Mesenchymal stem cell (in vitro differentiated cells and primary cell): ENCODE results near the gene TOM1L2.
A peak's percentile ranks its signal among the peaks of the same experiment; 100 is the strongest.

ENCODE experiments used
- DNase-seq: peaks from one replicate; pipeline ENCODE4 v3.0.0-alpha.2; 2013
- H2AFZ ChIP-seq: one replicate; pipeline ENCODE4 v1.6.1; 2013; ENCODE audit warnings: low read depth, mild to moderate bottlenecking, control low read depth, inconsistent platforms, low read length, moderate library complexity
- H2AK5ac ChIP-seq: 2 replicates; pipeline ENCODE4 v1.6.1; 2013; ENCODE audit warnings: low read length, moderate library complexity, mild to moderate bottlenecking, inconsistent platforms; ENCODE audit not compliant: severe bottlenecking
- H2BK120ac ChIP-seq: one replicate; pipeline ENCODE4 v1.6.1; 2013; ENCODE audit warnings: low read depth, mild to moderate bottlenecking, inconsistent platforms, low read length, moderate library complexity
- H2BK12ac ChIP-seq, 2 experiments: one replicate each; pipeline ENCODE4 v1.6.1; 2013; ENCODE audit warnings: inconsistent platforms in 2 of 2, low read length in 2 of 2, mild to moderate bottlenecking in 2 of 2, moderate library complexity in 2 of 2, control low read depth in 1 of 2
- H2BK15ac ChIP-seq: one replicate; pipeline ENCODE4 v1.6.1; 2013; ENCODE audit warnings: mild to moderate bottlenecking, low read depth, inconsistent platforms; ENCODE audit not compliant: poor library complexity, severe bottlenecking
- H2BK5ac ChIP-seq: 2 replicates; pipeline ENCODE4 v1.6.1; 2013; ENCODE audit warnings: low read depth, mild to moderate bottlenecking, low read length, control low read depth, inconsistent platforms; ENCODE audit not compliant: poor library complexity, severe bottlenecking
- H3K14ac ChIP-seq, 2 experiments: one replicate each; pipeline ENCODE4 v1.6.1; 2013; ENCODE audit warnings: inconsistent platforms in 2 of 2, low read length in 2 of 2, control low read depth in 1 of 2, mild to moderate bottlenecking in 1 of 2, moderate library complexity in 1 of 2
- H3K18ac ChIP-seq, 2 experiments: one replicate each; pipeline ENCODE4 v1.6.1; 2013; ENCODE audit warnings: inconsistent platforms in 2 of 2, low read length in 2 of 2, control low read depth in 1 of 2, low read depth in 1 of 2, mild to moderate bottlenecking in 1 of 2
- H3K23ac ChIP-seq, 2 experiments: one replicate each; pipeline ENCODE4 v1.6.1; 2013; ENCODE audit warnings: inconsistent platforms in 2 of 2, low read length in 2 of 2, mild to moderate bottlenecking in 2 of 2, moderate library complexity in 2 of 2, control low read depth in 1 of 2
- H3K27ac ChIP-seq: 2 replicates; pipeline ENCODE4 v1.5.1; 2013; ENCODE audit warnings: mild to moderate bottlenecking, moderate library complexity, low read length, control low read depth, inconsistent platforms; ENCODE audit not compliant: poor library complexity, severe bottlenecking
- H3K27me3 ChIP-seq, 2 experiments: 2 replicates each; pipeline versions ENCODE4 v1.6.1 to v1.7.0; 2013; ENCODE audit warnings: low read length in 2 of 2, mild to moderate bottlenecking in 2 of 2, moderate library complexity in 2 of 2, control low read depth in 1 of 2, inconsistent platforms in 1 of 2; ENCODE audit not compliant: control insufficient read depth in 1 of 2, insufficient read depth in 1 of 2
- H3K36me3 ChIP-seq, 2 experiments: 2 replicates each; pipeline versions ENCODE4 v1.6.1 to v1.7.0; 2013; ENCODE audit warnings: low read length in 2 of 2, control low read depth in 1 of 2, inconsistent platforms in 1 of 2, low read depth in 1 of 2, mild to moderate bottlenecking in 1 of 2; ENCODE audit not compliant: insufficient read depth in 2 of 2, control insufficient read depth in 1 of 2
- H3K4ac ChIP-seq, 2 experiments: one replicate each; pipeline ENCODE4 v1.6.1; 2013; ENCODE audit warnings: inconsistent platforms in 2 of 2, low read length in 2 of 2, mild to moderate bottlenecking in 2 of 2, moderate library complexity in 2 of 2, control low read depth in 1 of 2, low read depth in 1 of 2
- H3K4me1 ChIP-seq: 2 replicates; pipeline ENCODE4 v1.6.1; 2013; ENCODE audit warnings: low read depth, low read length, control low read depth; ENCODE audit not compliant: control insufficient read depth, insufficient read depth
- H3K4me2 ChIP-seq: 2 replicates; pipeline ENCODE4 v1.6.1; 2013; ENCODE audit warnings: low read length, mild to moderate bottlenecking, inconsistent platforms; ENCODE audit not compliant: poor library complexity, severe bottlenecking
- H3K4me3 ChIP-seq, 2 experiments: 2 replicates each; pipeline versions ENCODE4 v1.5.1 to v1.7.0; 2013; ENCODE audit warnings: low read length in 2 of 2, mild to moderate bottlenecking in 2 of 2, control low read depth in 1 of 2, low read depth in 1 of 2; ENCODE audit not compliant: insufficient read depth in 1 of 2
- H3K79me1 ChIP-seq: replicated peaks from 2 replicates; pipeline ENCODE4 v1.6.1; 2013; ENCODE audit warnings: mild to moderate bottlenecking, control low read depth, low read length, inconsistent platforms; ENCODE audit not compliant: poor library complexity, severe bottlenecking
- H3K9ac ChIP-seq: 2 replicates; pipeline ENCODE4 v1.7.0; 2013; ENCODE audit warnings: mild to moderate bottlenecking, low read length, moderate library complexity
- H3K9me3 ChIP-seq: 2 replicates; pipeline ENCODE4 v1.7.0; 2013; ENCODE audit warnings: mild to moderate bottlenecking, low read length; ENCODE audit not compliant: control insufficient read depth
- H4K8ac ChIP-seq: one replicate; pipeline ENCODE4 v1.6.1; 2013; ENCODE audit warnings: inconsistent platforms, mild to moderate bottlenecking, low read length, moderate library complexity
- H4K91ac ChIP-seq: one replicate; pipeline ENCODE4 v1.6.1; 2013; ENCODE audit warnings: mild to moderate bottlenecking, low read length, inconsistent platforms
- WGBS: methylation state at CpG from one replicate; pipeline ENCODE4 v1.1.7; 2013; ENCODE audit warnings: mixed read lengths; 5-methylcytosine and 5-hydroxymethylcytosine counted together

TOM1L2 gene

DNA sequence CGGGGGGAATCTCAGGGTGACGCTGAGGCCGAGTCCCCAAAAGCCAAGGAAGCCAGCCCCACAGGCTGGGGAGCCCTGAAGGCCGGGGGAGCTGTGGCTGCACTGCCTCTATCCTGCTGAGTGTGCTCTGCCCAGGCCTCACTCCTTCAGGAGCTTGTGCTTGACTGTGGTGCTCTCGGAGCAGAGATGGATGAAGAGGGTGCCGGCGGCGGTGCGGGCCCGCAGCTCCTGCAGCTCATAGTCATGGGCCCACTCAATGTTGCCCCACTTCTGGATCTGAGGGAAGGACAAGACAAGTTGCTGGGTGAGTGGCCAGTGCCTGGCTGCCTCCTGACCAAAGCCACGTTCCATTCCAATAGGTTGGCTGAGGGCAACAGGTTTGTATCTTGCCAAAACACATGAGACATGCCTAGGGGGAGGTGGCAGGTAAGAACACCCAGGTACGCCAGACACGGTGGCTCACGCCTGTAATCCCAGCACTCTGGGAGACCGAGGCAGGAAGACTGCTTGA is 46.3 kb upstream of the TOM1L2 start:
- Histone ChIP-seq H3K27me3 (no peaks in the 10 kb centered on the region), H3K9me3 (no peaks in the 10 kb centered on the region), H2AFZ (no peak overlapping the region), H2AK5ac (no peak overlapping the region), H3K4ac (no peak overlapping the region), H3K27ac (no peak overlapping the region), H2BK120ac (no peak overlapping the region), H3K4me2 (no peak overlapping the region), H4K91ac (no peak overlapping the region), H4K8ac (no peak overlapping the region), H2BK15ac (no peak overlapping the region), H3K23ac (peak overlapping the region in 1 of 2 experiments; percentile 83), H3K9ac (no peak overlapping the region), H3K36me3 (peaks cover 26 to 38% of the 10 kb centered on the region in 2 experiments), H3K4me1 (peaks cover 17% of the 10 kb centered on the region), H3K4me3 (no peak overlapping the region), H3K18ac (no peak overlapping the region), H2BK12ac (no peak overlapping the region), H2BK5ac (no peak overlapping the region), H3K14ac (no peak overlapping the region), H3K79me1 (peaks cover 3% of the 10 kb centered on the region)
- no peak for DNase-seq
- 96% methylated on average over 15 of the region's 15 CpGs for WGBS

DNA sequence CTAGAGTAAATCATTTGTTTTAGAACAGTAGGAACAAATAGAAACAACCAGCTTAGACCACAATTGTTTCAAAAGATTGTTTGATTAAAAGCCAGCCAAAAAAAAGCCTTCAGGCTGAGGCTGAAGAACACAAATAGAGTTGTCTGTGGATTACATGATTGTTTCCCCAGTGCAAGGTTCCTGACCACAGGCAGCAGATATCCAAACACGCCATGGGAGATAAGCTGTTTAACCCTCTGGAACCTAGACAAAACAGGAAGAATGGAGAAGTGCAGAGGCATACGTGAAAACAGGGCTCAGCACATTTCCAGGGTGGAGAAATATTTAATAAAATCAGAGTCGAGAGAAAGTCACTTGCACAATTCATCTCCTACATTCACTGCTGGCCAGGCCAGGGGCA is 45.8 kb upstream of the TOM1L2 start:
- Histone ChIP-seq H3K4me1 (peaks cover 17% of the 10 kb centered on the region), H3K27me3 (no peaks in the 10 kb centered on the region), H2BK5ac (no peak overlapping the region), H3K4ac (no peak overlapping the region), H2AFZ (no peak overlapping the region), H3K9me3 (no peaks in the 10 kb centered on the region), H2BK12ac (no peak overlapping the region), H3K4me2 (no peak overlapping the region), H2BK15ac (no peak overlapping the region), H3K23ac (no peak overlapping the region), H4K8ac (no peak overlapping the region), H2AK5ac (no peak overlapping the region), H4K91ac (no peak overlapping the region), H2BK120ac (no peak overlapping the region), H3K36me3 (peaks cover 26 to 38% of the 10 kb centered on the region in 2 experiments), H3K4me3 (no peak overlapping the region), H3K9ac (no peak overlapping the region), H3K27ac (no peak overlapping the region), H3K14ac (no peak overlapping the region), H3K18ac (no peak overlapping the region), H3K79me1 (peaks cover 3% of the 10 kb centered on the region)
- DNase-seq, result peak; percentile 13
- WGBS, result 83% methylated on average over 3 of the region's 3 CpGs

DNA sequence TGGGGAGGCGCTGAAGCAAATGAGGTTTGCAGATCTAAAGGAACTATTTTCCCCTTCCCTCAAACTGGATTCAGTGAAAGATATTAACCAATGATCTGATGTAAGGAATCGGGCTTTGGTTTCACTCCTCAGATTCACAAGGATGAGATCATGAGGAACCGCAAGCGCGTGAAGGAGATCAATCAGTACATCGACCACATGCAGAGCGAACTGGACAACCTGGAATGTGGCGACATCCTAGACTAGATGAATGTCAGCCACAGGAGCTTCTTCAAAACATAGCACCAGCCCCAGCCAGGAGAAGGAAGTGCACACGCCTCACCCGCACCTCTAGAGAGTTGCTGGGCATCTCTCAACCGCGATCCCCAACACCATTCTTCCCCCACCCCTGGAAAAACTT is 44.2 kb upstream of the TOM1L2 start:
- H3K9me3 ChIP-seq, result no peaks in the 10 kb centered on the region
- H3K27ac ChIP-seq, result no peak overlapping the region
- H4K91ac ChIP-seq, result no peak overlapping the region
- H3K4me3 ChIP-seq, result no peak overlapping the region
- peaks cover 22 to 35% of the 10 kb centered on the region in 2 experiments for H3K36me3 ChIP-seq
- H3K9ac ChIP-seq, result no peak overlapping the region
- H3K4ac ChIP-seq, result no peak overlapping the region
- H3K23ac ChIP-seq, result no peak overlapping the region
- no peaks in the 10 kb centered on the region for H3K27me3 ChIP-seq
- H3K79me1 ChIP-seq, result peaks cover 3% of the 10 kb centered on the region
- peaks cover 17% of the 10 kb centered on the region for H3K4me1 ChIP-seq
- no peak overlapping the region for H2BK12ac ChIP-seq
- H2AFZ ChIP-seq, result no peak overlapping the region
- H2BK15ac ChIP-seq, result no peak overlapping the region
- no peak overlapping the region for H2BK5ac ChIP-seq
- 97% methylated on average over 12 of the region's 12 CpGs for WGBS
- no peak overlapping the region for H3K14ac ChIP-seq
- DNase-seq, result no peak
- H4K8ac ChIP-seq, result no peak overlapping the region
- H2AK5ac ChIP-seq, result no peak overlapping the region
- H3K18ac ChIP-seq, result no peak overlapping the region
- no peak overlapping the region for H2BK120ac ChIP-seq
- no peak overlapping the region for H3K4me2 ChIP-seq

DNA sequence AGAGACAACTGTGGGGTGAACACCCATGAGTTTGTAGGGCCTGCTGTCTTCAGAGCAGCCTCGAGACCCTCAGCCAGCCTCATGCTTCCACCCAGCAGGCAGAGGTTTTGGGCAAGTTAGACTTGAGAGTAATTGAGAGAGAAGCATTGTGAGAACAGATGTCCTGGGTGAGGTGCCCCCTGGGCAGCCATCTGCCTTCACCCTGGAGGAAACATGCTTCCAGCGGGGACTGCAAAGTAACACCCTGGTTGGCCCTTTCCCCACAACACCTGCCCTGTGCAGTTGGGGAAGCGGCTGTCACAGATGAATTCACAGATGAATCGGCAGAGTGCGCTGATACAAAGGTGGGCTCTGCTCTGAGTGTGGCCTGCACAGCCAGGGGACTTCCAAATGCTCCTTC is 43.4 kb upstream of the TOM1L2 start:
- Histone ChIP-seq H2BK5ac (no peak overlapping the region), H2AFZ (no peak overlapping the region), H3K36me3 (peaks cover 17 to 34% of the 10 kb centered on the region in 2 experiments), H2BK120ac (no peak overlapping the region), H2BK15ac (no peak overlapping the region), H2BK12ac (no peak overlapping the region), H3K18ac (no peak overlapping the region), H3K27ac (no peak overlapping the region), H3K27me3 (no peaks in the 10 kb centered on the region), H2AK5ac (peak overlapping the region; percentile 41), H3K9me3 (peaks cover under 1% of the 10 kb centered on the region), H4K91ac (no peak overlapping the region), H3K23ac (no peak overlapping the region), H3K4ac (no peak overlapping the region), H3K4me2 (no peak overlapping the region), H3K79me1 (peaks cover 3% of the 10 kb centered on the region), H4K8ac (no peak overlapping the region), H3K4me3 (no peak overlapping the region), H3K4me1 (peaks cover 17% of the 10 kb centered on the region), H3K9ac (no peak overlapping the region), H3K14ac (no peak overlapping the region)
- no peak for DNase-seq
- WGBS, result 93% methylated on average over 5 of the region's 5 CpGs
